Loucy (cell line): ENCODE data around the gene NDUFA3.

ENCODE experiments used
- H2AFZ ChIP-seq: fragments of 200-600 bp; sonication (generic); 2 replicates; pipeline ENCODE4 v1.6.0; 2016; ENCODE audit warnings: antibody characterized with exemption, mild to moderate bottlenecking, low read length, moderate library complexity
- H3F3A ChIP-seq: fragments of 200-600 bp; 2 replicates; pipeline ENCODE4 v1.6.0; 2016; ENCODE audit warnings: antibody characterized with exemption, low read depth, mild to moderate bottlenecking
- H3K27me3 ChIP-seq: fragments of 200-600 bp; sonication (generic); 2 replicates; pipeline ENCODE4 v1.6.1; 2014; ENCODE audit warnings: low read length, mild to moderate bottlenecking; ENCODE audit not compliant: insufficient read depth, poor library complexity, severe bottlenecking
- H3K36me3 ChIP-seq: fragments of 200-600 bp; sonication (generic); 2 replicates; pipeline ENCODE4 v1.6.1; 2016; ENCODE audit warnings: low read length; ENCODE audit not compliant: insufficient read depth
- H3K4me1 ChIP-seq: fragments of 200-600 bp; sonication (generic); 2 replicates; pipeline ENCODE4 v1.5.1; 2014; ENCODE audit warnings: low read length, mild to moderate bottlenecking; ENCODE audit not compliant: insufficient read depth, poor library complexity, severe bottlenecking
- H3K4me2 ChIP-seq: fragments of 200-600 bp; sonication (generic); 2 replicates; pipeline ENCODE4 v1.6.0; 2014; ENCODE audit warnings: antibody characterized with exemption, low read length, low read depth, mild to moderate bottlenecking; ENCODE audit not compliant: poor library complexity, severe bottlenecking
- H3K4me3 ChIP-seq: fragments of 200-600 bp; sonication (generic); 2 replicates; pipeline ENCODE4 v1.5.1; 2014; ENCODE audit warnings: low read length, mild to moderate bottlenecking, mixed read lengths; ENCODE audit not compliant: poor library complexity, severe bottlenecking
- H3K79me2 ChIP-seq: fragments of 200-600 bp; sonication (generic); 2 replicates; pipeline ENCODE4 v1.6.1; 2014; ENCODE audit warnings: low read length; ENCODE audit not compliant: insufficient read depth
- H3K9ac ChIP-seq: fragments of 200-600 bp; sonication (generic); 2 replicates; pipeline ENCODE4 v1.6.0; 2014; ENCODE audit warnings: mild to moderate bottlenecking, low read depth, low read length, moderate library complexity; ENCODE audit not compliant: poor library complexity, severe bottlenecking
- H3K9me2 ChIP-seq: fragments of 200-600 bp; sonication (generic); replicated peaks from 2 replicates; pipeline ENCODE4 v1.6.1; 2016; ENCODE audit warnings: low read depth, low read length, mixed read lengths
- H3K9me3 ChIP-seq: fragments of 200-600 bp; sonication (generic); 2 replicates; pipeline ENCODE4 v1.6.1; 2014; ENCODE audit warnings: mild to moderate bottlenecking, antibody characterized with exemption, low read length, low read depth; ENCODE audit not compliant: insufficient read depth
- H4K20me1 ChIP-seq: fragments of 200-600 bp; sonication (generic); 2 replicates; pipeline ENCODE4 v1.6.0; 2014; ENCODE audit warnings: antibody characterized with exemption, low read length, mild to moderate bottlenecking; ENCODE audit not compliant: insufficient read depth, poor library complexity, severe bottlenecking
- EZH2phosphoT487 ChIP-seq: fragments of 200-600 bp; IDR thresholded peaks from 2 replicates; pipeline ENCODE4 v1.6.1; 2018; ENCODE audit warnings: antibody characterized with exemption, mild to moderate bottlenecking, moderate library complexity, borderline replicate concordance
- TF ChIP-seq, protein P1 (sequence below): fragments of 200-600 bp; sonication (generic); conservative IDR thresholded peaks from 2 replicates; pipeline ENCODE4 v1.5.1; 2014; ENCODE audit warnings: mild to moderate bottlenecking, antibody characterized with exemption, low read length

Gene NDUFA3

DNA sequence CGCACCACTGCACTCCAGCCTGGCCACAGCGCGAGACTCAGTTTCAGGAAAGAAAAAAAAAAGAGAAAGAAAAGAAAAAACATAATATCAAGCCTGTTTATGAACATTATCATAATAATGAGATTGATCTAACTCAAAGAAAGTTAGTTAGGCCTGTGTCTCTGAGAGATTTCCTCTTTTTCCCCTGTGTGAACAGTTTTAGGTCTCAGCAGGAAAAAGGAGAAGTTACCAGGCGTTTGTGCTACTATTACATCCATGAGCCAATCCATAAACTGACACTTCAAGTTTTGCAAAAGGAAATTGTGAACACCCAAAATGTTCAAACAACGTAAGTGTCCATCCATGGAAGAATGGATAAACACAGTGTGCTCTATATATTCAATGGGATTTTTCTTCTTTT, 25.3 kb upstream of the NDUFA3 start:
- H3K79me2 ChIP-seq: no peaks in the 10 kb centered on the region
- no peak overlapping the region for H3K4me2 ChIP-seq
- TF ChIP-seq, protein P1, sequence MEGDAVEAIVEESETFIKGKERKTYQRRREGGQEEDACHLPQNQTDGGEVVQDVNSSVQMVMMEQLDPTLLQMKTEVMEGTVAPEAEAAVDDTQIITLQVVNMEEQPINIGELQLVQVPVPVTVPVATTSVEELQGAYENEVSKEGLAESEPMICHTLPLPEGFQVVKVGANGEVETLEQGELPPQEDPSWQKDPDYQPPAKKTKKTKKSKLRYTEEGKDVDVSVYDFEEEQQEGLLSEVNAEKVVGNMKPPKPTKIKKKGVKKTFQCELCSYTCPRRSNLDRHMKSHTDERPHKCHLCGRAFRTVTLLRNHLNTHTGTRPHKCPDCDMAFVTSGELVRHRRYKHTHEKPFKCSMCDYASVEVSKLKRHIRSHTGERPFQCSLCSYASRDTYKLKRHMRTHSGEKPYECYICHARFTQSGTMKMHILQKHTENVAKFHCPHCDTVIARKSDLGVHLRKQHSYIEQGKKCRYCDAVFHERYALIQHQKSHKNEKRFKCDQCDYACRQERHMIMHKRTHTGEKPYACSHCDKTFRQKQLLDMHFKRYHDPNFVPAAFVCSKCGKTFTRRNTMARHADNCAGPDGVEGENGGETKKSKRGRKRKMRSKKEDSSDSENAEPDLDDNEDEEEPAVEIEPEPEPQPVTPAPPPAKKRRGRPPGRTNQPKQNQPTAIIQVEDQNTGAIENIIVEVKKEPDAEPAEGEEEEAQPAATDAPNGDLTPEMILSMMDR: no peak
- no peak for TF ChIP-seq EZH2phosphoT487
- H3K4me1 ChIP-seq: no peaks in the 10 kb centered on the region
- no peaks in the 10 kb centered on the region for H3K36me3 ChIP-seq
- H3K4me3 ChIP-seq: no peak overlapping the region
- no peak overlapping the region for H2AFZ ChIP-seq
- no peak overlapping the region for H3K9ac ChIP-seq
- 0 out of 2 replicates have a peak, but pooled peaks cover 4% of the 10 kb centered on the region for H3K9me3 ChIP-seq
- H3K27me3 ChIP-seq: no peaks in the 10 kb centered on the region
- no peaks in the 10 kb centered on the region for H4K20me1 ChIP-seq
- H3K9me2 ChIP-seq: no peaks in the 10 kb centered on the region
- no peaks in the 10 kb centered on the region for H3F3A ChIP-seq

DNA sequence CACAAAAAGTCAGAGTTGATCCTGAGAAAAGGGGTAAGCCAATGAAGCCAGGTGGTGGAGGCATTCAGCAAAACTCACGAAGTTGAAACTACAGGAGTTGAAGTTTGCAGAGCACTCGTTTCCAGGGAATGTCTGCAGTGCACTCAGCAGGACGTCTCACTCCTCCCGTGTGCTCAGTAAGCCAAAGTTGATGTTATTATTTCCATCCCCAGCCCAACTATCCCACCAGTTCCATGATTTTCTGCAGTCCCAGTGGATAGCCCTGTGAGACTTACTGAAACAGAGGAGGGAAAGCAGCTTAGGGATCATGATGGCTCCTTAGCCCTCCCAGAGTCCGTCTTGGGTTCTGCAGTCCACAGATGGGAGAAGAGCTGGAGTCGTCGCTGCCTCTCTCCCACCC, 21.6 kb upstream of the NDUFA3 start, which contains the start of gene TARM1:
TARM1 (minus strand) TSS at position 334 of the 400 bp plus-strand sequence; CDS start at position 309, 25 bp downstream.
- H3K9me2 ChIP-seq: no peaks in the 10 kb centered on the region
- no peak within 1 kb of the TSS for H2AFZ ChIP-seq
- TF ChIP-seq EZH2phosphoT487: no peak
- TF ChIP-seq, protein P1: no peak
- 0 out of 2 replicates have a peak, but pooled peaks cover 4% of the 10 kb centered on the region for H3K9me3 ChIP-seq
- no peak within 1 kb of the TSS for H3K4me2 ChIP-seq
- no peaks in the 10 kb centered on the region for H3F3A ChIP-seq
- no peak within 1 kb of the TSS for H3K4me3 ChIP-seq
- H3K27me3 ChIP-seq: no peaks in the 10 kb centered on the region
- H3K79me2 ChIP-seq: no peaks in the 10 kb centered on the region
- no peaks in the 10 kb centered on the region for H3K36me3 ChIP-seq
- no peaks in the 10 kb centered on the region for H3K4me1 ChIP-seq
- H4K20me1 ChIP-seq: no peaks in the 10 kb centered on the region
- H3K9ac ChIP-seq: no peak within 1 kb of the TSS

DNA sequence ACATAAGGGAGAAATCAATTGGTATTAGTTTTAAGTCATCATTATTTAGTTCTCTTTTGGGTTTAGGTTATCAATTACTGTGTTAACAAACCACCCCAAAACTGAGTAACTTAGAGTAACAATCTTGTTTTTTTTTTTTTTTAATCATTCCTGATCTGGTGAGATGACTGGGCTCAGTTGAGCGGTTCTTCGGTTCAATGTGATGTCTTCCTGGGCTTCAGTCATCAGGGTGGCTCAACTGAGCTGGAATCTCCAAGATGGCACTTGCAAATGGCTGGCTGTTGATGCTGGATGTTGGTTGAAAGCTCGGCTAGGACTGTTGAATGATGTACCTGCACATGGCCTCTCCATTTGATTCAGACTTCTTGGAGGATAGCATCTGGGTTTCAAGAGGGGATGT, 18.2 kb upstream of the NDUFA3 start:
- H4K20me1 ChIP-seq: no peaks in the 10 kb centered on the region
- no peaks in the 10 kb centered on the region for H3K4me1 ChIP-seq
- H2AFZ ChIP-seq: no peak overlapping the region
- no peak overlapping the region for H3K4me2 ChIP-seq
- no peaks in the 10 kb centered on the region for H3K27me3 ChIP-seq
- no peak overlapping the region for H3K4me3 ChIP-seq
- 0 out of 2 replicates have a peak, but pooled peaks cover 4% of the 10 kb centered on the region for H3K9me3 ChIP-seq
- H3K79me2 ChIP-seq: no peaks in the 10 kb centered on the region
- no peaks in the 10 kb centered on the region for H3K9me2 ChIP-seq
- no peak overlapping the region for H3K9ac ChIP-seq
- TF ChIP-seq EZH2phosphoT487: no peak
- TF ChIP-seq, protein P1: no peak
- no peaks in the 10 kb centered on the region for H3K36me3 ChIP-seq
- no peaks in the 10 kb centered on the region for H3F3A ChIP-seq
